Right atrium auricular region (tissue), 2 donors: Measurements from ENCODE around the gene TUBGCP2. TPM values are rescaled to one million over a fixed set of nuclear protein-coding genes. Genes with fewer than 3 reads are reported as not detected.

Experiments
- DNase-seq: peaks from one replicate; pipeline ENCODE4 v3.0.0-alpha.2; 2019; ENCODE audit warnings: low spot score
- H3K27ac ChIP-seq, 2 donors: fragments of 200-600 bp; sonication (generic); 1 replicate in 1 of 2; 2 replicates in 1 of 2; pipeline ENCODE4 v1.5.1; 2016 to 2019
- H3K27me3 ChIP-seq, 2 donors: fragments of 200-600 bp; sonication (generic); one replicate each; pipeline versions ENCODE4 v1.5.1 to v1.6.0; 2017 to 2019
- H3K36me3 ChIP-seq: fragments of 200-600 bp; sonication (generic); one replicate; pipeline ENCODE4 v1.5.1; 2016
- H3K4me1 ChIP-seq, 2 donors: fragments of 200-600 bp; sonication (generic); one replicate each; pipeline versions ENCODE4 v1.5.1 to v1.6.0; 2017 to 2019
- H3K4me3 ChIP-seq, 2 donors: fragments of 200-600 bp; sonication (generic); 1 replicate in 1 of 2; 2 replicates in 1 of 2; pipeline ENCODE4 v1.5.1; 2017 to 2019; ENCODE audit warnings: mild to moderate bottlenecking in 1 of 2, moderate library complexity in 1 of 2
- H3K9me3 ChIP-seq, 2 donors: fragments of 200-600 bp; sonication (generic); one replicate each; pipeline ENCODE4 v1.5.1; 2019
- CTCF ChIP-seq, 2 donors: fragments of 200-600 bp; sonication (generic); IDR thresholded peaks; one replicate each; pipeline ENCODE4 v1.5.1; 2019; ENCODE audit warnings: antibody characterized with exemption in 2 of 2
- microRNA counts, 2 donors: library from miRNA; unstranded; fragments of <30 nt; microRNA quantifications; one replicate each; lab custom pipeline; 2016 to 2017
- microRNA-seq, 2 donors: library from miRNA; unstranded; fragments of <30 nt; microRNA quantifications; one replicate each; pipeline ENCODE4, GENCODE V29; 2016 to 2017; ENCODE audit warnings: borderline number of aligned reads in 2 of 2, borderline replicate concordance in 1 of 2
- total RNA-seq, 2 donors: library from RNA; depleted of rRNA; stranded (reverse); fragments of >200 nt; gene quantifications; one replicate each; pipeline ENCODE4 v1.1.0, GENCODE V29; 2016

TUBGCP2 gene
- total RNA-seq, 2 donors from 2014 or later = 22.1 to 30.4 TPM

GRCh38 chr10:133231244-133231945 lies 77.3 kb downstream of the TUBGCP2 start:
- H3K36me3 ChIP-seq = no peaks in the 10 kb centered on the region
- H3K9me3 ChIP-seq = no peaks in the 10 kb centered on the region
- no peak overlapping the region for H3K27ac ChIP-seq
- no peak for DNase-seq
- H3K27me3 ChIP-seq = peaks cover 5 to 19% of the 10 kb centered on the region in 2 donors
- no peak overlapping the region for H3K4me3 ChIP-seq
- peaks cover 0 to 20% of the 10 kb centered on the region in 2 donors for H3K4me1 ChIP-seq
- no peak for TF ChIP-seq CTCF (IDR thresholded peaks at IDR 0.05)

GRCh38 chr10:133230387-133231195 lies 78.1 kb downstream of the TUBGCP2 start:
- peaks cover 0 to 12% of the 10 kb centered on the region in 2 donors for H3K4me1 ChIP-seq
- peaks cover 0 to 15% of the 10 kb centered on the region in 2 donors for H3K27me3 ChIP-seq
- H3K36me3 ChIP-seq = no peaks in the 10 kb centered on the region
- no peaks in the 10 kb centered on the region for H3K9me3 ChIP-seq
- no peak overlapping the region for H3K27ac ChIP-seq
- no peak for TF ChIP-seq CTCF (IDR thresholded peaks at IDR 0.05)
- peak overlapping the region in 1 of 2 donors; percentile 29 for H3K4me3 ChIP-seq
- DNase-seq = no peak

DNA sequence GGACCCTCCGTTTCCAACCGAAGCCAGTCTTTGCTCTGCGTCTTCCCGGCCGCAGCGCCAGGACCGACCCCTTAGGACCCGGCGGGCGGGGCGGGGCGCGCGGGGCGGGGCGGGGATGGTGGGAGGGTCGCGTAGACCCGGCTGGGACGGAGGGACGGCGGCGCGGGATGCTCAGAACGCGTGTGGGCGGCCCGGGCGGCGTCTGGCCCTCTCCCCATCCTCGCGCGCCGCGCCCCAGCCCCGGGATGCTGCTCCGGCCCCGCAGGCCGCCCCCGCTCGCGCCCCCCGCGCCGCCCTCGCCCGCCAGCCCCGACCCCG lies 78.7 kb downstream of the TUBGCP2 start, which contains the start of gene UTF1:
TSS of gene UTF1 (plus strand) at position 174 of the 318 bp plus-strand sequence. CDS start at position 246, 72 bp downstream.
- H3K4me3 ChIP-seq = peak within 1 kb of the TSS in 1 of 2 donors; percentile 29

DNA sequence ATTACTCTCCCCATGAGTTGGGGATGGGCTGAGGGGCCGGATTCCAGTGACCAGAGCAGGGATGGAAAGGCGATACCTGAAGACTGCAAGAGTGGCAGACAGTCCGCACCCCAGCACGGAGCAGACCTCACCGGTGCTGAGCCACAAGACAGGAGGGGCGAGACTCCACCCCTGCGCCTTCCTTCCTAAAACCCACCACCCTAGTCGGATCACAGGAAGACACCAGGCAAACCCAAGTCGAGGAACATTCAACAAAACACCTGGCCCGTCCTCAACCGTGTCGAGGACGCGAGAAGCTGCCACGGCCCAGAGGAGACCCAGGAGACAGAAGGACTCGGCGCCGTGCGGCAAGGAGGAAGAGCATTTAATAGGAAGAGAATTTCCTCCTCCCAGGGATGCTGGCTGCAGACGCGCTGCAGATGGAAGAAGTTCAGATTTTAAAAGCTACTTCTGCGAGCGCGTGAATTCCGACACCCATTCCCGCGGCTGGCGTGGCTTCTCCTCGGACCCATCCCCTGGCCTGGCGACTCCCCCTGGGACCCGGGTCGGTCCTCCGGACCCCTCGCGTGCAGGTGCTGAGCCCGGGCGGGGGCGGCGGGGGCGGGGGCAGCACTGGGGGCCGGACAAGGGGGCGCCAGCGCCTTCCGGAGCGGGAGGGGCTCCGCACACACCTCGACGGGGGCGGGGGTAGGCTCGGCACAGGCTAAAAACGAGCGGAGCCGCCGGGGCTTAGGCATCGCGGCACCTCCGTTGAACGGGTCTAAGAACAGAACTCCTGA lies 79.2 kb downstream of the TUBGCP2 start:
- no peak for DNase-seq
- Histone ChIP-seq H3K9me3 (no peaks in the 10 kb centered on the region), H3K27ac (no peak overlapping the region), H3K4me3 (no peak overlapping the region), H3K27me3 (peaks cover 0 to 15% of the 10 kb centered on the region in 2 donors), H3K36me3 (no peaks in the 10 kb centered on the region), H3K4me1 (peaks cover 0 to 7% of the 10 kb centered on the region in 2 donors)
- TF ChIP-seq CTCF (IDR thresholded peaks at IDR 0.05) = no peak

More for the DNA sequence above, 78.7 kb downstream of the TUBGCP2 start, which contains the start of gene UTF1:
- no peak within 1 kb of the TSS for H3K27ac ChIP-seq
- TF ChIP-seq CTCF (IDR thresholded peaks at IDR 0.05) = no peak
- no peaks in the 10 kb centered on the region for H3K36me3 ChIP-seq
- H3K9me3 ChIP-seq = no peaks in the 10 kb centered on the region
- no peak for DNase-seq
- H3K27me3 ChIP-seq = peaks cover 0 to 15% of the 10 kb centered on the region in 2 donors
- H3K4me1 ChIP-seq = peaks cover 0 to 7% of the 10 kb centered on the region in 2 donors

MicroRNA genes within 50 kb of the gene (microRNA counts, 767-probe panel; counts per million panel counts)
- microRNA hsa-miR-202-3p (lab: Ali Mortazavi, UCI) = 0 to 31.0 counts per million in 2 donors

Small RNAs within 50 kb of the gene (microRNA-seq; reads per million reads assigned to microRNA genes)
- 5.7 to 8.5 reads per million in 2 donors for gene MIR202

Other genes with a start within 250 kb of the TUBGCP2 start
- gene ADGRA1, start 220.9 kb downstream of the TUBGCP2 start, total RNA-seq = under 1 TPM; 0.11 to 0.51 TPM
- 1 to 10 TPM in 1 of 2 donors, under 1 TPM in 1; 0.59 to 1.8 TPM for gene KNDC1, start 148.7 kb downstream of the TUBGCP2 start, total RNA-seq
- not detected for gene UTF1, start 78.7 kb downstream of the TUBGCP2 start, total RNA-seq
- under 1 TPM; 0.44 to 0.63 TPM for gene VENTX, start 71.0 kb downstream of the TUBGCP2 start, total RNA-seq
- 1 to 10 TPM in 1 of 2 donors, under 1 TPM in 1; 0.82 to 1.5 TPM for gene ADAM8, start 32.0 kb downstream of the TUBGCP2 start, total RNA-seq
- gene ZNF511, start within 50 bp of the TUBGCP2 start, total RNA-seq = 10 to 100 TPM; 28.1 to 31.9 TPM
- gene CALY, start 28.0 kb upstream of the TUBGCP2 start, total RNA-seq = under 1 TPM in 1 of 2 donors, not detected in 1; 0.98 TPM
- gene PRAP1, start 38.5 kb upstream of the TUBGCP2 start, total RNA-seq = not detected
- 10 to 100 TPM in 1 of 2 donors, 1 to 10 TPM in 1; 9.8 to 32.6 TPM for gene FUOM, start 49.1 kb upstream of the TUBGCP2 start, total RNA-seq
- 100 to 1,000 TPM in 1 of 2 donors, 10 to 100 TPM in 1; 89.8 to 146 TPM for gene ECHS1, start 64.5 kb upstream of the TUBGCP2 start, total RNA-seq
- gene PAOX, start 70.4 kb upstream of the TUBGCP2 start, total RNA-seq = 1 to 10 TPM; 2.4 to 3.5 TPM
- gene MTG1, start 85.3 kb upstream of the TUBGCP2 start, total RNA-seq = 10 to 100 TPM in 1 of 2 donors, 1 to 10 TPM in 1; 9.9 to 15.1 TPM
- gene SPRN, start 115.8 kb upstream of the TUBGCP2 start, total RNA-seq = not detected
- gene SCART1, start 145.1 kb upstream of the TUBGCP2 start, total RNA-seq = under 1 TPM; 0.22 to 0.24 TPM
- gene CYP2E1, start 218.5 kb upstream of the TUBGCP2 start, total RNA-seq = 1 to 10 TPM in 1 of 2 donors, under 1 TPM in 1; 0.79 to 2.9 TPM